Choroid plexus epithelial cell (primary cell): ENCODE results near the gene CD3D.
"Not testable (repeated sequence)": the region's sequence is repeated elsewhere in the genome, so short reads cannot be mapped to it uniquely, and the experiment has no call there.

Source experiments
- DNase-seq: peaks from one replicate; pipeline ENCODE4 v3.0.0-alpha.2; 2010; ENCODE audit warnings: low read depth
- H3K4me3 ChIP-seq: 2 replicates; pipeline ENCODE4 v1.5.1; 2011; ENCODE audit warnings: low read depth, mild to moderate bottlenecking, control low read depth, low read length, moderate library complexity
- TF ChIP-seq, protein P1 (sequence below): conservative IDR thresholded peaks from 2 replicates; pipeline ENCODE4 v1.5.1; 2011; ENCODE audit warnings: low read depth, mild to moderate bottlenecking, control low read depth, inconsistent platforms, low read length, moderate library complexity

Gene CD3D

DNA sequence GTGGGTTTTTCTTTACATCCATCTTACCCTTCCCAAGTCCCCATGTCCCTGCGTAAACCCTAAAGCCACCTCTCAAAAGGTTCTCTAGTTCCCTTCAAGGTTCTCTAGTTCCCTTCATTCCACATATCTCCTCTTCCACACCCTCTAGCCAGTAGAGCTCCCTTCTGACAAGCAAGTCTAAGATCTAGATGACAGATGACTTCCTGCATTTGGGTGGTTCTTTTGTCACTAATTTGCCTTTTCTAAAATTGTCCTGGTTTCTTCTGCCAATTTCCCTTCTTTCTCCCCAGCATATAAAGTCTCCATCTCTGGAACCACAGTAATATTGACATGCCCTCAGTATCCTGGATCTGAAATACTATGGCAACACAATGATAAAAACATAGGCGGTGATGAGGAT is 30.2 kb downstream of the CD3D start:
- H3K4me3 ChIP-seq, result no peak overlapping the region
- TF ChIP-seq, protein P1, sequence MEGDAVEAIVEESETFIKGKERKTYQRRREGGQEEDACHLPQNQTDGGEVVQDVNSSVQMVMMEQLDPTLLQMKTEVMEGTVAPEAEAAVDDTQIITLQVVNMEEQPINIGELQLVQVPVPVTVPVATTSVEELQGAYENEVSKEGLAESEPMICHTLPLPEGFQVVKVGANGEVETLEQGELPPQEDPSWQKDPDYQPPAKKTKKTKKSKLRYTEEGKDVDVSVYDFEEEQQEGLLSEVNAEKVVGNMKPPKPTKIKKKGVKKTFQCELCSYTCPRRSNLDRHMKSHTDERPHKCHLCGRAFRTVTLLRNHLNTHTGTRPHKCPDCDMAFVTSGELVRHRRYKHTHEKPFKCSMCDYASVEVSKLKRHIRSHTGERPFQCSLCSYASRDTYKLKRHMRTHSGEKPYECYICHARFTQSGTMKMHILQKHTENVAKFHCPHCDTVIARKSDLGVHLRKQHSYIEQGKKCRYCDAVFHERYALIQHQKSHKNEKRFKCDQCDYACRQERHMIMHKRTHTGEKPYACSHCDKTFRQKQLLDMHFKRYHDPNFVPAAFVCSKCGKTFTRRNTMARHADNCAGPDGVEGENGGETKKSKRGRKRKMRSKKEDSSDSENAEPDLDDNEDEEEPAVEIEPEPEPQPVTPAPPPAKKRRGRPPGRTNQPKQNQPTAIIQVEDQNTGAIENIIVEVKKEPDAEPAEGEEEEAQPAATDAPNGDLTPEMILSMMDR, result no peak
- DNase-seq, result no peak

DNA sequence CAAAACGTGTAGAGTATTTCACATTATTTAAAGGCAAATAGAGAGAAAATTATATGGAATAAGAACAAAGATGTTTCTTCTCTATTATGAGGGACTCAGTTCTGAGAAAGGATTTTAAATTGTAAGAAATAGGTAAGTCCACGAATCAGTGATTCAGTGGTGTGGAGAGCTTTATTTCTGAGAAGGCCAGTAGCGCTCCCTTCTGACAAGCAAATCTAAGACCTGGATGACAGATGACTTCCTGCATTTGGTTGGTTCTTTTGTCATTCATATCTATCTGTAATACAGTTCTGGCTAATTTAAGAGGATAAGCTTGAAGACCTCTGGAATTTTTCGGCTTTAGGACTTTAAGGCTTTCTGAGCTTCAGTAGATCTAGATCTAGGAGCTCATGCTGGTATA is 31.0 kb downstream of the CD3D start:
- TF ChIP-seq, protein P1, result no peak
- DNase-seq, result no peak

DNA sequence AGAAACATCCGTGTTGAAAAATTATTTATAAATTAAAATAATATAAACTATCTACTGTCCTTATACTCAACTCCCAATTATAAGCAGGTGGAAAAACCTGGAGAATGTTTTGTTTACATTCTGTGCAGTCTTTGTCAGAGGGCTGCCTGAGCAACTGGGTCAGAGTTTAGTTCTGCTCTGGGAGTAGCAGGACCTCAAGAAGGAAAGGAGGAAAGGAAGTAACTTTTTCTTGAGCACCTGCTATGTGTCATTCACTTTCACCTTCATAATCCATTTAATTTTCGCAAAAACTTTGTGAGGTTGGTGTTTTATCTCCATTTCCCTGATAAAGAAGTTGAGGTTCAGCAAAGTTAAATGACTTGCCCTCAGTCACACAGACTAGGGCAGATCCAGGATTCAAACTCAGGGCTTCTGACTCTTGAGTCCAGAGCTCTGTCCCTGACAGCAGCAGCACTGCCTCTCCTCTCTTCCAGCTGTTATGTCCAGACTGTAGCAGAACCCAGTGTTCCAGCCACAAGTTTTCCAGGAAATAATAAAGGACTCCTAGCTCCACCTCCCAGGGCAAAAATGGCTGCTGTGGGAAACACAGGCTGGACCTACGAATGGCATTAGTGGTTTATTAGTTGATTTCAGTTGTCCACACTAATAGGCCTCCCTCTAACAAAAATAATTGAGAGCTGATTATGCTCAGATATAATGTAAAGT is 31.6 kb downstream of the CD3D start:
- DNase-seq, result no peak

More for the DNA sequence above, 31.0 kb downstream of the CD3D start:
- H3K4me3 ChIP-seq, result no peak overlapping the region

DNA sequence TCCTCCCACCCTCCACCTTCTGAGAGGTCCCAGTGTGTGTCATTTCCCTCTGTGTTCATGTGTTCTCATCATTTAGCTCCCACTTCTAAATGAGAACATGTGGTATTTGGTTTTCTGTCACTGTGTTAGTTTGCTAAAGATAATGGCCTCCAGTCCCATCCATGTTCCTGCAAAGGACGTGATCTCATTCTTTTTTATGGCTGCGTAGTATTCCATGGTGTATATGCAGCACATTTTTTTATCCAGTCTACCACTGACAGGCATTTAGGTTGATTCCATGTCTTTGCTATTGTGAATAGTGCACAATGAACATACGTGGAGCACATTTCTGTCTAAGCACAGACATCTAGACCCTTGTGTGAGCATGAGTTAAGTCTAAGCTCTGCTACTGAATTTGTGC is 32.2 kb downstream of the CD3D start:
- TF ChIP-seq, protein P1, result no peak
- H3K4me3 ChIP-seq, result no peak overlapping the region
- DNase-seq, result no peak

More for the DNA sequence above, 31.6 kb downstream of the CD3D start:
- H3K4me3 ChIP-seq, result no peak overlapping the region
- TF ChIP-seq, protein P1, result no peak

DNA sequence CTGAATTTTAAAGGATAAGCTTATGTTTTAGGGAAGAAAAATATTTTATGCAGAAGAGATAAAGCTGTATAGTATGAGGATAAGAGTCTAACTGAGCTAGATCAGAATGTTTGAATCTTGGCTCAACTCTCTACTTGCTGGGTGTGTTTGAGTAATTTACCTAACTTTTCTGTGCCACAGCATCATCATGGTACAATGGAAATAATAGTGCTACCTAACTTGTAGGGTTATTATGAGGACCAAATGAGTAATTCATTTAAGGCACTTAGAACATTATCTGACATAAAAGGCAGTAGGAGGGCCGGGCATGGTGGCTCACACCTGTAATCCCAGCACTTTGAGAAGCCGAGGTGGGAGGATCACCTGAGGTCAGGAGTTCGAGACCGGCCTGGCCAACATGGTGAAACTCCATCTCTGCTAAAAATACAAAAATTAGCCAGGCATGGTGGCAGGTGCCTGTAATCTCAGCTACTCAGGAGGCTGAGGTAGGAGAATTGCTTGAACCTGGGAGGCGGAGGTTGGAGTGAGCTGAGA is 33.4 kb downstream of the CD3D start:
- H3K4me3 ChIP-seq, DNase-seq: not testable (repeated sequence)

DNA sequence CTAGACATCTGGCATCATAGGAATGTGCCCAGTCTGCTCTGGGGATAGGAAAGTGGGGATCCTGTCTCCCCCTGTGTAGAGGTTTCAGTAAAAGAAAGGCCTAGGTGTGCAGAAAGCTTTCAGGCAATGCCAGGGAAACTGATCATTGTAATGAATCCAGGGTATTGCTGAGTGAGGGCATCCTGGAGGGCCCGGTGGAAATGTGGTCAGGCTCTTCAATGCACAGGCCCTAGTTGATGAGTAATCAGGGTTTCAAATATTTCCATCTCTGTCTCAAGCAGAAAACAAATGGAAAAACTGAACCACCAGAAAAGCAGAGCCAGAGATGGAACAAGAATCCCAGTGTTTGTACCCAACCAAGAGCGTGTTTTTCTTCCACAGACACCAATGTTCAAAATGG is 35.9 kb downstream of the CD3D start:
- no peak overlapping the region for H3K4me3 ChIP-seq
- TF ChIP-seq, protein P1, result no peak
- DNase-seq, result no peak

DNA sequence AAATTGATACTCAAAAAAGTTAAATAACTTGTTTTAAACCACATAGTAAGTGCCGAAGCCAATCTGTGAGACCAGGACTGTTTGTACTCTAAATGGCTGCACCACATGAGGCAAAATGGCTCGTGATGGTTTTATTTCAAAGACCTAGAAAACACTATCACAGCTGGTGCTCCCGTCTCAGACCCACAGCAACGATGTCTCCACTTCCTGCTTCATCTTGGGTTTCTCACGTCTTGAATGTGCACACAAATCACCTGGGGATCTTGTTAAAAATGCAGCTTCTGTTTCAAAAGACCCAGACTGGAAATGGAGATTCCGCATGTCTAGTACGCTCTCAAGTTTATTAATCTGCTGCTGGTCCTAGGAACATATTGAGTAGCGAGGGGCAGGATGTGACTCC is 36.8 kb downstream of the CD3D start:
- TF ChIP-seq, protein P1, result no peak

More for the DNA sequence above, 36.8 kb downstream of the CD3D start:
- no peak overlapping the region for H3K4me3 ChIP-seq
- DNase-seq, result no peak
